SIG-M5 (cell line): ENCODE data around the gene CHMP2A.
"Not testable (repeated sequence)": the region's sequence is repeated elsewhere in the genome, so short reads cannot be mapped to it uniquely, and the experiment has no call there.

Source experiments
- DNase-seq: peaks from one replicate; lab custom pipeline; 2025; lab: John Stamatoyannopoulos, UW

Gene CHMP2A

GRCh38 chr19:58511353-58512208 lies 43.3 kb downstream of the CHMP2A start, which contains the start of gene SLC27A5:
TSS of gene SLC27A5 (minus strand) at chr19:58511992. CDS start at chr19:58511955, 37 bp downstream.
- DNase-seq: no peak

GRCh38 chr19:58510084-58510862 lies 44.6 kb downstream of the CHMP2A start:
- no peak for DNase-seq

GRCh38 chr19:58509731-58510083 lies 45.2 kb downstream of the CHMP2A start:
- no peak for DNase-seq

- not testable (repeated sequence) for DNase-seq
Measured at GRCh38 chr19:58507602-58508223, 47.2 kb downstream of the CHMP2A start.
